ENCODE results near the gene TPST1. TPM values are rescaled to one million over a fixed set of nuclear protein-coding genes. Genes with fewer than 3 reads are reported as not detected.
"Not testable (repeated sequence)": the region's sequence is repeated elsewhere in the genome, so short reads cannot be mapped to it uniquely, and the experiment has no call there.

TPST1 gene
- polyA plus RNA-seq = 1 to 10 TPM in 2 of 4 donors, under 1 TPM in 2; 0.22 to 8.5 (median 4.1) TPM
- long read RNA-seq, donor 1, partial matches to known transcripts = 8 of 11 reads
- long read RNA-seq, donor 1, other reads (novel, unspliced or antisense) = 0 of 11 reads
- long read RNA-seq, donor 2, partial matches to known transcripts = 0 of 2 reads
- long read RNA-seq, donor 2, other reads (novel, unspliced or antisense) = 0 of 2 reads
- long read RNA-seq, donor 3 = 0 reads
- long read RNA-seq, donor 4 = 0 reads
- long read RNA-seq, donor 5, partial matches to known transcripts = 0 of 1 reads
- long read RNA-seq, donor 5, other reads (novel, unspliced or antisense) = 0 of 1 reads
- long read RNA-seq, donor 6, partial matches to known transcripts = 0 of 2 reads
- long read RNA-seq, donor 6, other reads (novel, unspliced or antisense) = 0 of 2 reads
- long read RNA-seq, donor 7, partial matches to known transcripts = 0 of 2 reads
- long read RNA-seq, donor 7, other reads (novel, unspliced or antisense) = 0 of 2 reads
- long read RNA-seq, donor 8, partial matches to known transcripts = 0 of 1 reads
- long read RNA-seq, donor 8, other reads (novel, unspliced or antisense) = 0 of 1 reads
- long read RNA-seq, donor 9, partial matches to known transcripts = 0 of 1 reads
- long read RNA-seq, donor 9, other reads (novel, unspliced or antisense) = 0 of 1 reads
- long read RNA-seq, donor 10, transcript TPST1-201 (6 exons, 2,116 nt) = major isoform, 11 of 33 reads
- long read RNA-seq, donor 10, partial matches to known transcripts = 22 of 33 reads
- long read RNA-seq, donor 10, other reads (novel, unspliced or antisense) = 0 of 33 reads

DNA sequence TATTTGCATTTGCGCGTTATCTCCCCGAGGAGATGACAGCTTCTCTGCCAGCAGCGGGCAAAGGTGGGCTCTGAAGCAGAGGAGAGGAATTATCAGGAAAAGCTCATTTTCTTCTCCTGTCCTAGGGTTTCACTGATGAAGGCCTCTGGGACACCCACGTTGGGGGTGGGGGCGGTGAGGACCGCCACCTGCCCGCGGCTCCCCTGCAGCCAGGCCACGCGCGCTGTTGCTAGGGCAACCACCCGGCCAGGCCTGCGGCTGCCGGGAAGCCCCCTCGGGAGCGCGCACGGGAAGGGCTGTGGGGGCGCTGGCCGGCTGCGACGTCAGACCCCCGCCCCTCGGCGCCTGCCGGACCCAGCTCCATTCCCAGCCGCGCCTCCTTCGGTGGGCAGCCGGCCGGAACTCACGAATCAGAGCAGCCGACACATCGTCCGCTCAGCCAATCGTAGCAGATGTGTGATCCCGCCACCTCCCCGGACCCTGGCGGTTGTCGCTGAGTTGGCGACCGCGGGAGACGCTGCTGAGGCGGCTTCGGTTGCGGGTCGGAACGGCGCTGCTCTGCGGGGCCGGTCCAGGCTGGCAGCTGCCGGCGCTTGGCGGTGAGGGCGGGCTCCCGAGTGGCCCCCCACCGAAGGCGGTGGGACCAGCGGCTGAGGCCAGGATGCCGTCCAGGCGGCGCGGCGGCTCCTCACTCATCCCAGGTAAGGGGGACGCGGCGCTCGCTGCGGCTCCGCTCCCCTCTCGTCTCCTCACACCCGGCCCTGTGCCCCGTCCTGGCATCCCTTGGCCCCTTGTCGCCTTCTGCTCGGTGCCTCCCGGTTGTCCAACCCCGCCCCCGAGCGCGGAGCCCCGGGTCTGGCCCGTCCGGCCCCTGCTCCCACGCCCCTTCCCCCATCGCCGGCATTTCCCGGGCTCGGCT lies at the start of gene TPST1:
Gene TPST1 (plus strand): TSS at position 513 of the 919 bp plus-strand sequence. CDS start 35,092 bp downstream, outside the sequence.
- H3K27me3 ChIP-seq (ENCODE audit: control insufficient read depth in 3 of 3, insufficient read depth in 3 of 3, low read length in 3 of 3) = peaks cover 0 to 8% (median 0%) of the 10 kb centered on the region in 3 donors
- FAIRE-seq = no peak
- H3K4me1 ChIP-seq (ENCODE audit: control insufficient read depth in 3 of 3, insufficient read depth in 2 of 3, low read depth in 1 of 3, low read length in 2 of 3) = peaks cover 0 to 4% (median 2%) of the 10 kb centered on the region in 3 donors
- H3K9me3 ChIP-seq (ENCODE audit: control insufficient read depth in 2 of 2, insufficient read depth in 1 of 2, low read depth in 1 of 2, low read length in 1 of 2) = no peaks in the 10 kb centered on the region
- peak; percentile 43 to 92 for DNase-seq
- WGBS, 3 donors = 0 to 1% (median 0%) methylated on average over 49 to 90 of the region's 90 CpGs
- peak within 1 kb of the TSS; percentile 49 to 84 (median 74) for H3K4me3 ChIP-seq (ENCODE audit: low read depth in 1 of 3, low read length in 3 of 3)
- H3K36me3 ChIP-seq (ENCODE audit: control insufficient read depth in 3 of 3, insufficient read depth in 2 of 3, low read depth in 1 of 3, low read length in 3 of 3) = no peaks in the 10 kb centered on the region
- peak within 1 kb of the TSS in 2 of 3 donors; percentile 45 to 68 for H3K27ac ChIP-seq (ENCODE audit: low read depth in 1 of 3, low read length in 2 of 3)

GRCh38 chr7:66156035-66156434 lies 49.1 kb upstream of the TPST1 start:
- DNase-seq; H3K27me3 ChIP-seq (ENCODE audit: control insufficient read depth in 3 of 3, insufficient read depth in 3 of 3, low read length in 3 of 3); H3K27ac ChIP-seq (ENCODE audit: low read depth in 1 of 3, low read length in 2 of 3); H3K4me3 ChIP-seq (ENCODE audit: low read depth in 1 of 3, low read length in 3 of 3); FAIRE-seq: not testable (repeated sequence)
- H3K9me3 ChIP-seq (ENCODE audit: control insufficient read depth in 2 of 2, insufficient read depth in 1 of 2, low read depth in 1 of 2, low read length in 1 of 2) = peaks cover 0 to 18% of the 10 kb centered on the region in 2 donors
- 96 to 98% (median 98%) methylated on average over 7 of the region's 7 CpGs for WGBS, 3 donors
- peaks cover 9 to 63% (median 10%) of the 10 kb centered on the region in 3 donors for H3K36me3 ChIP-seq (ENCODE audit: control insufficient read depth in 3 of 3, insufficient read depth in 2 of 3, low read depth in 1 of 3, low read length in 3 of 3)
- H3K4me1 ChIP-seq (ENCODE audit: control insufficient read depth in 3 of 3, insufficient read depth in 2 of 3, low read depth in 1 of 3, low read length in 2 of 3) = peaks cover 0 to 13% (median 0%) of the 10 kb centered on the region in 3 donors

- Histone ChIP-seq H3K27ac (ENCODE audit: low read depth in 1 of 3, low read length in 2 of 3) (peak overlapping the region in 1 of 3 donors; percentile 77), H3K27me3 (ENCODE audit: control insufficient read depth in 3 of 3, insufficient read depth in 3 of 3, low read length in 3 of 3) (no peaks in the 10 kb centered on the region), H3K36me3 (ENCODE audit: control insufficient read depth in 3 of 3, insufficient read depth in 2 of 3, low read depth in 1 of 3, low read length in 3 of 3) (peaks cover 7 to 55% (median 8%) of the 10 kb centered on the region in 3 donors), H3K9me3 (ENCODE audit: control insufficient read depth in 2 of 2, insufficient read depth in 1 of 2, low read depth in 1 of 2, low read length in 1 of 2) (peaks cover 0 to 18% of the 10 kb centered on the region in 2 donors), H3K4me1 (ENCODE audit: control insufficient read depth in 3 of 3, insufficient read depth in 2 of 3, low read depth in 1 of 3, low read length in 2 of 3) (peaks cover 0 to 13% (median 0%) of the 10 kb centered on the region in 3 donors), H3K4me3 (ENCODE audit: low read depth in 1 of 3, low read length in 3 of 3) (no peak overlapping the region)
- FAIRE-seq (no peak), DNase-seq (peak in 1 of 2 donors; percentile 59)
- WGBS, 3 donors = 67 to 76% (median 68%) methylated on average over 3 of the region's 3 CpGs
Observed at GRCh38 chr7:66157060-66157459, 48.1 kb upstream of the TPST1 start.

- Histone ChIP-seq H3K9me3 (ENCODE audit: control insufficient read depth in 2 of 2, insufficient read depth in 1 of 2, low read depth in 1 of 2, low read length in 1 of 2) (peaks cover 0 to 18% of the 10 kb centered on the region in 2 donors), H3K4me3 (ENCODE audit: low read depth in 1 of 3, low read length in 3 of 3) (no peak overlapping the region), H3K36me3 (ENCODE audit: control insufficient read depth in 3 of 3, insufficient read depth in 2 of 3, low read depth in 1 of 3, low read length in 3 of 3) (peaks cover 0 to 10% (median 0%) of the 10 kb centered on the region in 3 donors), H3K27me3 (ENCODE audit: control insufficient read depth in 3 of 3, insufficient read depth in 3 of 3, low read length in 3 of 3) (no peaks in the 10 kb centered on the region), H3K4me1 (ENCODE audit: control insufficient read depth in 3 of 3, insufficient read depth in 2 of 3, low read depth in 1 of 3, low read length in 2 of 3) (no peaks in the 10 kb centered on the region), H3K27ac (ENCODE audit: low read depth in 1 of 3, low read length in 2 of 3) (no peak overlapping the region)
- FAIRE-seq (no peak), DNase-seq (no peak)
- WGBS, 3 donors = 83 to 86% (median 83%) methylated on average over 4 of the region's 4 CpGs
Observed at GRCh38 chr7:66162622-66163021, 42.5 kb upstream of the TPST1 start.

GRCh38 chr7:66163186-66163610 lies 41.9 kb upstream of the TPST1 start:
- no peak overlapping the region for H3K27ac ChIP-seq (ENCODE audit: low read depth in 1 of 3, low read length in 2 of 3)
- WGBS, 3 donors = 93% methylated on average over 1 of the region's 1 CpG
- H3K4me3 ChIP-seq (ENCODE audit: low read depth in 1 of 3, low read length in 3 of 3) = no peak overlapping the region
- H3K27me3 ChIP-seq (ENCODE audit: control insufficient read depth in 3 of 3, insufficient read depth in 3 of 3, low read length in 3 of 3) = no peaks in the 10 kb centered on the region
- H3K9me3 ChIP-seq (ENCODE audit: control insufficient read depth in 2 of 2, insufficient read depth in 1 of 2, low read depth in 1 of 2, low read length in 1 of 2) = peaks cover 0 to 16% of the 10 kb centered on the region in 2 donors
- no peak for FAIRE-seq
- peaks cover 0 to 5% (median 0%) of the 10 kb centered on the region in 3 donors for H3K36me3 ChIP-seq (ENCODE audit: control insufficient read depth in 3 of 3, insufficient read depth in 2 of 3, low read depth in 1 of 3, low read length in 3 of 3)
- no peaks in the 10 kb centered on the region for H3K4me1 ChIP-seq (ENCODE audit: control insufficient read depth in 3 of 3, insufficient read depth in 2 of 3, low read depth in 1 of 3, low read length in 2 of 3)
- DNase-seq = no peak

GRCh38 chr7:66164356-66164755 lies 40.8 kb upstream of the TPST1 start:
- no peaks in the 10 kb centered on the region for H3K36me3 ChIP-seq (ENCODE audit: control insufficient read depth in 3 of 3, insufficient read depth in 2 of 3, low read depth in 1 of 3, low read length in 3 of 3)
- no peak for DNase-seq
- WGBS, 3 donors = 81 to 85% (median 83%) methylated on average over 7 of the region's 7 CpGs
- H3K27me3 ChIP-seq (ENCODE audit: control insufficient read depth in 3 of 3, insufficient read depth in 3 of 3, low read length in 3 of 3) = no peaks in the 10 kb centered on the region
- no peak overlapping the region for H3K27ac ChIP-seq (ENCODE audit: low read depth in 1 of 3, low read length in 2 of 3)
- no peaks in the 10 kb centered on the region for H3K4me1 ChIP-seq (ENCODE audit: control insufficient read depth in 3 of 3, insufficient read depth in 2 of 3, low read depth in 1 of 3, low read length in 2 of 3)
- H3K4me3 ChIP-seq (ENCODE audit: low read depth in 1 of 3, low read length in 3 of 3) = no peak overlapping the region
- peaks cover 0 to 5% of the 10 kb centered on the region in 2 donors for H3K9me3 ChIP-seq (ENCODE audit: control insufficient read depth in 2 of 2, insufficient read depth in 1 of 2, low read depth in 1 of 2, low read length in 1 of 2)
- no peak for FAIRE-seq

- DNase-seq (no peak), FAIRE-seq (no peak)
- no peak overlapping the region for H3K4me3 ChIP-seq (ENCODE audit: low read depth in 1 of 3, low read length in 3 of 3)
- H3K9me3 ChIP-seq (ENCODE audit: control insufficient read depth in 2 of 2, insufficient read depth in 1 of 2, low read depth in 1 of 2, low read length in 1 of 2) = no peaks in the 10 kb centered on the region
- no peaks in the 10 kb centered on the region for H3K4me1 ChIP-seq (ENCODE audit: control insufficient read depth in 3 of 3, insufficient read depth in 2 of 3, low read depth in 1 of 3, low read length in 2 of 3)
- no peaks in the 10 kb centered on the region for H3K36me3 ChIP-seq (ENCODE audit: control insufficient read depth in 3 of 3, insufficient read depth in 2 of 3, low read depth in 1 of 3, low read length in 3 of 3)
- H3K27ac ChIP-seq (ENCODE audit: low read depth in 1 of 3, low read length in 2 of 3) = no peak overlapping the region
- H3K27me3 ChIP-seq (ENCODE audit: control insufficient read depth in 3 of 3, insufficient read depth in 3 of 3, low read length in 3 of 3) = no peaks in the 10 kb centered on the region
- WGBS, 3 donors = 57 to 64% (median 60%) methylated on average over 7 of the region's 7 CpGs
Observed at GRCh38 chr7:66167773-66168387, 37.3 kb upstream of the TPST1 start.

All from small intestine (tissue), 16 donors.